ENCODE measurements around the gene PLXNA2.

Gene PLXNA2

GRCh38 chr1:208175508-208175895 lies 68.7 kb downstream of the PLXNA2 start:
- no peak for DNase-seq

GRCh38 chr1:208174731-208175507 lies 69.3 kb downstream of the PLXNA2 start:
- DNase-seq = no peak

- no peak for DNase-seq
These were observed 70.0 kb downstream of the PLXNA2 start for GRCh38 chr1:208174200-208174599.

GRCh38 chr1:208173749-208174148 lies 70.4 kb downstream of the PLXNA2 start:
- DNase-seq = no peak

GRCh38 chr1:208172423-208173145 lies 71.6 kb downstream of the PLXNA2 start:
- no peak for DNase-seq

DNA sequence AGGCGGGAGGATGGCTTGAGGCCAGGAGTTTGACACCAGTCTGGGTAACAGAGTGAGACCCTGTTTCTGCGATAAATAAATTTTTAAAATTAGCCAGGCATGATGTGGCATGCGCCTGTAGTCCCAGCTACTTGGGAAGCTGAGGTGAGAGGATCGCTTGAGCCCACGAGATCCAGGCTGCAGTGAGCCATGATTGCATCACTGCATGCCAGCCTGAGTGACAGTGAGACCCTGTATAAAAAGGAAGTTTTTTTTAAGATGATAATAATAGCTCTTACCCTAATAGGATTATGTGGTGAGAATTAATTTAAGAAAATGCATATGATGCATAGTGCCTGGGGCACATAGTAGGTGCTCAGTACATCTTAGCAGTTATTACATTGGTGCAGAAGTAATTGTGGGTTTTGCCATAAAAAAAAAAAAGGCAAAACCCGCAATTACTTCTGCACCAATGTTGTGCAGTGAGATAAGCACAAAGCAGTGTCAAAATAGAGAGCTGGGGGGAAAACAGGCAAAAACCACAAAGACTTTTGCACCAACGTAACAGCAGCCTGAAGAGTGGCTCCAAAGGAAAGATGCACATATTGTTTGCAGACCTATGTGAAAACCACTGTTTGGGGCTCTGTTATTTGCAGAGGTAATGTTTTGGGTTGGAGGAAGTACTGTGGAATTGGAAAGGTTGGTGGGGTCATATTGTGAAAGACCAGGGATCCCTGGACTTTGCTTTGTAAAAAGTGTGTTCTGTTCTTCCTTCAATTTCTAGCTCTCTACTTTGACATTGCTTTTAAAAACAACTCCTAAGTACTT lies 72.4 kb downstream of the PLXNA2 start:
- DNase-seq = no peak

DNA sequence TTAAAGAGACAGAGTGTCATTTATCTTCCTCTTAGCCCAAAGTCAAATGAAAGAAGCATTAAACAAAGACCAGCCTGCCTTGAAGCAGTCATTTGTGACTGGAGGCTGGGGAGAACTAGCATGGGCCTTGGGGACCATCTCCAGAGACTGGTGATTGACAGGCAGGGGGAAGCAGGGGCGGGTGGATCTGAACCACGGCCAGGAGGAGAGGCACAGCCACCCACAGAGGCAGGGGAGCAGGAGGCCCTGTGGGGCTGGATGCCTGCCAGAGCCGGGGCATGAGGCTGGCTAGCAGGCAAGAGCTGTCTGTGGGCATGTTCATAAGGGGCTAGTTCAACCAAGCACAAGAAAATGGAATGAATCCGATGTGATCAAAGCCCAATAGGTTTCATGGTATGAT lies 73.9 kb downstream of the PLXNA2 start:
- DNase-seq = no peak

DNA sequence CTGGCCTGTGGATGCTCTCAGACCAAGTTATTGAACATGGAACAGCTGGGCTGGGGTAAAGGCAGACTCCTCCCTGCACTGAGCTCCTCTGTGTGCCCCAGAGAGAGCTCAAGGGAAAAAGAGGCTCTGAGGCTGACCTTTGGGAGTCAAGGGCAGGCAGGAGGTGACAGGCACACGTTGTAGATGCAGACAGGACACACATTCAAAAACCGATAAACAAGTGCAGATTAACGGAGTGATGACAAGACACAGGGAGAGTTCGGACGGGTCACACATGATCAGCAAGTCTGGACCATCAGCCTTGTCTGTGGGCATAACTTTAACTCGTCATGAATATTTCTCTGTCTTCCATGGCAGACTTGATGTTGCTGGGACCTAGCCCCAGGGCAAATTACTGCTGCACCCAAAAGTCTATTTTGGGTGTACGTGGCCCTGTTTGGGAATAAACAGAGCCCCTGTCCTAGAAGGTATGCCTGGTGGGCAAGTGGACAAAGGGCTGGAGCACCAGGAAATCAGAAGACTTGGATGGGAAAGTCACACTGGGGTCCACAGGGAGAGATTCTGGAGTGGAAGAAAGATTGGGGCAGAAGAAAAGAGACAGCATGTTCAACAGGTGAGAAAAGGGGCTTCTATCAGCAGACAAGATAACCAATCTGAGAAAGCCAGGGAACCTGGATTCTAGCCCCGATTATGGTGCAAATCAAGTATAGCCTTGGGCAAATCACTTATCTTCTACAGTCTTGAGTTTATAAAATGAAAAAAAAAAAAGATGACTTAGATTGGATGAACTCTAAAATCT lies 74.9 kb downstream of the PLXNA2 start:
- DNase-seq = no peak

- no peak for DNase-seq
These were observed 76.8 kb downstream of the PLXNA2 start for GRCh38 chr1:208167261-208167869.

DNA sequence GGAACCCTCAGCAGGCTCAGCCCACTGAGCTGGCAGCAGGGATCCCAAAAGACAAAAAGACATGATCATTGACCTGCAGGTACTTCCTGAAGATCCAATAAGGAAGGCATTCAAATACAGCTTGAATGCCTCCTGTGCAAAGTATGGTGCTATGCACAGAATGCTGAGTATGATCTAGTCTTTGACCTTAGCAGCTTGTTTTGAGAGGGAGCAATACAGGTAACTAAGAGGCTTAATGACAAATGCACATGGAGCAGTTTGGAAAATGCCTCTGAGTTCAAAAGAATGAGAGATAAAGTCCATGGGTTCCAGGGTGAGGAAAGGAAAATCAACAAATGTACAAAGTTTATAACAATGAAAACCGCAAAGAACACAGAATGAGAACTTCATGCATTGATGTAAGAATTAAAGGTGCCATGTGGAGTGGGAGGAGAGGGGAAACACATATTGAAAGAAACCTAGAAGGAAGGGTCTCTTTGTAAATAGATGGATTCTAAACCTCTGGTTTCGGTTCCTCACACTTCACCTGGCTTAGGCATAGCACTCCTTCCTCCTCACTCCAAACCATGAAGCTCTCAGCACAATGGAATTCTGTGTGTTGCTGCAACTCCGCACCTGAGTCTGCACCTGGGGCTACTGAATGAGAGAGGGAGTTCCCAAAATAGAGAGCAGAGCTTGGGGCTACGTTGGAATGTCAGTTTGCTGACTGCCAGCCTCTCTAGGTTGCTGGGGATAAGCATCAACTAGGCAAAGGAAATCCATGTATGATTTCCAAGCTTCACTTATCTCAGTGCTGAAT lies 77.6 kb downstream of the PLXNA2 start:
- DNase-seq = no peak

DNA sequence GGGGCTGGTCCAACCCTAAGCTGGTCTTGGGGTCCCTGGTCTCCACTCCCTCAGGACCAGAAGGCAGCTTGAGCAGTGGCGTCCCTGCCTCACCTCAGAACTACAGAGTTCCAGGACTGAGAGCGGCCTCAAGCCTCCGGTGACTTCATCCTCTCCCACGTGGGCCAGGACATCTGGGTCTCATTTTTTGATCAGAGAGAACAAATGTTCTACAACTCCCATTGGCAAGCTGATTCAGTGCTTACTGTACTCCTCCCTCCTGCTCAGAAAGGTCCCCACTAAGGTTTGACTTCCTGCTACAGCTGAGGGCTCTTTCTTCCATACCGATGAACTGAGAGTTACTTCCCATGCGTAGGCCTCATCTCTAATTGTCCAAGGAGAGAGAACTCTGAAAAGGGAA lies 78.5 kb downstream of the PLXNA2 start:
- no peak for DNase-seq

DNA sequence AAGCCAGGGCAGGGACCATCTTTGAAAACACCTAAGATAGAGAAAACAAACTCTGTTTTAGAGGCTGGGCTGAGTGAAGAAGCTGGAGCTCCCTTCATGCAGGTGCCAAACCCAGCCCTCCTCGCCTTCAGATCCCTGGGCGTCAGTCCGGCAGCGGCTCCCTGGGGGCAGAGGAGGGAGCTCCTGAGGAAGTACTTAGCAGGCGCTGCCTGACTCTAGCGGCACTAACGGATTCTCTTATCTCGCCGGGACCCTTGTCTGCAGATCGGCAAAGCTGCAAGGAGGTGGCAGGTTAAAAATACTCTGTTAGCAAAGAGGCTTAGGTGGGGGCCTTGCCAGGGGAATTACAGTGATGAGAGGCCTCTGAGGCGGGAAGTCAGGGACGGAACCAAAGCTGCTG lies 79.6 kb downstream of the PLXNA2 start:
- DNase-seq = no peak

GRCh38 chr1:208163539-208163938 lies 80.6 kb downstream of the PLXNA2 start:
- no peak for DNase-seq

DNA sequence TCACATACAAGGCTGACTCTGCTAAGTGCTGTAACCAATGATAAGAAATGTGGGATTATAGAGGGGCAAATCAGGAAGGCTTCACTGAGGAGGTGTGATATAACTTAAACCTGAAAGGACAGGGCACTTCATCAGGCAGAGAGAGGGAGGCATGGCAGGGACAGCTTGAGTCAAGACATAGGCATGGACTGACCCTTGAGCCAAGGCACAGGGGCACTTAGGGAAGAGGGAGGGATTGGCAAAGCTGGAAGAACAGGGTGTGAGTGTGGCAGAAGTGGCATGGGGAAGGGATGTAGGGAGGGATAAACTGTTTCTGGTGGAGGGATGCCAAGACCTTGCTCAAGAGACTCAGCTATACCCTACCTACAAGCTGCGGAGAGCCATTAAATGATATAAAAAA lies 81.3 kb downstream of the PLXNA2 start:
- no peak for DNase-seq

GRCh38 chr1:208161656-208162375 lies 82.4 kb downstream of the PLXNA2 start:
- no peak for DNase-seq

DNA sequence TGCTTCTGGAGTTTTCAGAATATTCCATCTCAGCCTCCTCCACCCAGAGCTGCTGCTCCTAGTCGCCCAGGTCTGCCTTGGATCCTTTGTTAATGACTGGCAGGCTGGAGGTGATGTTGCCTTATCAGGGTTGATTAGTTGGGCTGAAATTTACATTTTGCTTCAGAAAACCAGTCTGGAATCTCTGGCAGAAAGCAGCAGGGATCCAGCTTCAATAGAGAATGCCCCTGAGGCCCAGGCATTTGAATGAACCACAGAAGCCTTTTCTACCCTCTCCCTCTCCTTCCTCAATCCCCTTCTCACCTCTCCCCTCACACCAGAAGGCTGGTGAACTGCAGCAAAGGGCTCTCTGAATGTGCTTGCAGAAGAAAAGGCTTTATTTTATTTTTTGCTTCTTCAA lies 83.2 kb downstream of the PLXNA2 start:
- no peak for DNase-seq

DNA sequence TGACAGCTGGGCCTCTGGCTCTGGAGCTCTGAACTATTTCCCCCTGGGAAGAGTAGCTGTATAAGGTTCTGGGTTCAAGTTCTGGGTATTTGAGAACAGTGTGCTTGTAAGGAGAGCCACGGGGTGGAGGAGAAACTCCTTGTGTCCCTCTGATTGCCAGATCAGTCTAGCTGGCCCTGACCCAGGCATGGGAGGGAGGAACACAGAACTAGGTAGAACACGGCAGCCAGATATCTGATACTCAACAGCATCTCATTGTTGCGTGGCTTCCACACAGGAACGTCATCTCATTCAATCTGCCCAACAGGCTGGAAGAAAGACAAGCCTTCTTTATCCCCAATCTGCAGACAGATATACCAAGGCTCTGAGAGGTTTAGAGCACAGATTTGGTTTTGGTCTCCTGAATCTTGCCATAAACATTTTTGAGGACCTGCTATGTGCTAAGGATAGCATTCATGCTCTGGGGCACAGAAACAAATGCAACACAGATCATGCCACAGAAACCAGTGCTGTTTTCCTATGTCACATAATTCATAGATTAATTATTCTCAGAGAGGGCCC lies 83.8 kb downstream of the PLXNA2 start:
- DNase-seq = no peak

DNA sequence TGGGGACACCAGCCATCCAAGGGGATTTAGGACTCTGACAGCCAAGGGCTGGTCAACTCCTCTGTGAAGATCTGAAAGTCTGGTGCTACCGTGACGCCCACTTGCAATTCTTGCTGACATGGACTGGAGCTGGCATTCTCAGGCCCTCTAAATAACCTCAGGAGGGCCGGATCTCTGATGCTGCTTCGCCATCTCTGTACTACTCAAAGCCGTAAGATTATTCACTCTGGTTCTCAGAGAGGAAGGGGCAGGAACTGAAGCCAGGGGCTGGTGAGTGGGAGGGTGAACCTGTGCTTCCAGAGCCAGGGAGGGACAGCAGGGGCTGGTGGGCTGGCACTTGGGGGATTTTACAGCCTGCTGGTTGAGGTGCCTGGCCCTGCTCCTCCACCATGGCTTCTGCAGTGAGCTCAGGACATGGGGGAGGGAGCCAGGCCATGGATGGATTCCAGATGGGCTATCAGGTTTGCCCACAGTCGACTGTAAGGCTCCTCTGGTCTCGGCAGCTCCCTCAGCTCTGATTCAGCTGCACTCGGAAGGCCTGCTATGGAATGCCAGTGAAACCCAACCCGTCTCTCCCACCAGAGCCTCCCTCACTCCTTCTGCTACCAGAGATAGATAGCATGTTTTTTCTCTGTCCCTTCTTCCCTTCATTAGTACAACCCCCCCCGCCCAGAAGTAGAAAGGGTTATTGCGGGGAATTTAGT lies 84.5 kb downstream of the PLXNA2 start:
- no peak for DNase-seq

- no peak for DNase-seq
These were observed 85.3 kb downstream of the PLXNA2 start for GRCh38 chr1:208158640-208159554.

Measured in NCI-H510A (cell line).